Neural progenitor cell (in vitro differentiated cells): ENCODE measurements around the gene NEK4. TPM values are rescaled to one million over a fixed set of nuclear protein-coding genes. Genes with fewer than 3 reads are reported as not detected.
"Not testable (repeated sequence)": the region's sequence is repeated elsewhere in the genome, so short reads cannot be mapped to it uniquely, and the experiment has no call there.

ENCODE experiments used
- DNase-seq: peaks from one replicate; pipeline ENCODE4 v3.0.0-alpha.2; 2016; ENCODE audit warnings: low spot score
- H2AFZ ChIP-seq: fragments of 200-600 bp; sonication (generic); replicated peaks from 2 replicates; pipeline ENCODE4 v1.6.1; 2016; ENCODE audit warnings: antibody characterized with exemption
- H3F3A ChIP-seq: fragments of 200-600 bp; sonication (generic); 2 replicates; pipeline ENCODE4 v1.6.1; 2016; ENCODE audit warnings: antibody characterized with exemption, low read depth
- H3K27ac ChIP-seq: fragments of 200-600 bp; sonication (generic); 2 replicates; pipeline ENCODE4 v1.5.1; 2016; ENCODE audit warnings: mild to moderate bottlenecking
- H3K27me3 ChIP-seq: fragments of 200-600 bp; sonication (generic); 2 replicates; pipeline ENCODE4 v1.6.1; 2016; ENCODE audit warnings: mild to moderate bottlenecking, moderate library complexity
- H3K36me3 ChIP-seq: fragments of 200-600 bp; sonication (generic); 2 replicates; pipeline ENCODE4 v1.5.1; 2016
- H3K4me1 ChIP-seq: fragments of 200-600 bp; sonication (generic); 2 replicates; pipeline ENCODE4 v1.6.1; 2016; ENCODE audit warnings: mixed run types
- H3K4me2 ChIP-seq: fragments of 200-600 bp; sonication (generic); 2 replicates; pipeline ENCODE4 v1.6.1; 2016
- H3K4me3 ChIP-seq: fragments of 200-600 bp; sonication (generic); 2 replicates; pipeline ENCODE4 v1.5.1; 2016
- H3K79me2 ChIP-seq: fragments of 200-600 bp; sonication (generic); 2 replicates; pipeline ENCODE4 v1.6.1; 2016; ENCODE audit warnings: low read depth
- H3K9ac ChIP-seq: fragments of 200-600 bp; sonication (generic); 2 replicates; pipeline ENCODE4 v1.6.1; 2016
- H3K9me3 ChIP-seq: fragments of 200-600 bp; sonication (generic); 2 replicates; pipeline ENCODE4 v1.5.1; 2016; ENCODE audit warnings: low read depth
- H4K20me1 ChIP-seq: fragments of 200-600 bp; sonication (generic); 2 replicates; pipeline ENCODE4 v1.6.1; 2016; ENCODE audit warnings: low read depth
- H3K27ac Mint-ChIP-seq: 3 replicates; pipeline ENCODE4 v1.8.0; 2021; ENCODE audit warnings: mixed read lengths
- H3K27me3 Mint-ChIP-seq: 2 replicates; pipeline ENCODE4 v1.8.0; 2022; ENCODE audit warnings: low read depth, mild to moderate bottlenecking, inconsistent platforms, moderate library complexity, mixed read lengths; ENCODE audit not compliant: insufficient read depth
- H3K36me3 Mint-ChIP-seq: 3 replicates; pipeline ENCODE4 v1.8.0; 2021; ENCODE audit warnings: mixed read lengths
- H3K4me1 Mint-ChIP-seq: 3 replicates; pipeline ENCODE4 v1.8.0; 2021; ENCODE audit warnings: mixed read lengths
- H3K4me3 Mint-ChIP-seq: 3 replicates; pipeline ENCODE4 v1.8.0; 2021; ENCODE audit warnings: mild to moderate bottlenecking, moderate library complexity, mixed read lengths
- H3K9me3 Mint-ChIP-seq: 3 replicates; pipeline ENCODE4 v1.8.0; 2020; ENCODE audit warnings: mixed read lengths
- EZH2 ChIP-seq: fragments of 200-600 bp; sonication (generic); IDR thresholded peaks from 2 replicates; pipeline ENCODE4 v1.6.1; 2017; ENCODE audit warnings: antibody characterized with exemption, mild to moderate bottlenecking, moderate library complexity
- EZH2phosphoT487 ChIP-seq: fragments of 200-600 bp; sonication (generic); IDR thresholded peaks from 2 replicates; pipeline ENCODE4 v1.6.1; 2017; ENCODE audit warnings: antibody characterized with exemption
- total RNA-seq: library from RNA; depleted of rRNA; stranded (reverse); fragments of >200 nt; gene quantifications from 2 replicates; pipeline ENCODE4 v1.2.3, GENCODE V29; 2015; ENCODE audit warnings: low replicate concordance
- TF ChIP-seq, protein P1 (sequence below): fragments of 200-600 bp; sonication (generic); IDR thresholded peaks from 2 replicates; pipeline ENCODE4 v1.5.1; 2017; ENCODE audit warnings: antibody characterized with exemption, mild to moderate bottlenecking

Gene NEK4
- total RNA-seq, 1 donor from 2014 or later: 41.8 TPM

- no peak overlapping the region for H2AFZ ChIP-seq
- Mint-ChIP-seq H3K9me3 (no peaks in the 10 kb centered on the region), H3K4me3 (peak overlapping the region; percentile 16), H3K36me3 (no peaks in the 10 kb centered on the region), H3K27me3 (peaks cover 2% of the 10 kb centered on the region), H3K4me1 (no peaks in the 10 kb centered on the region), H3K27ac (no peak overlapping the region)
- peak; percentile 1 for DNase-seq
- H3K79me2 ChIP-seq: no peaks in the 10 kb centered on the region
- no peak overlapping the region for H3K4me2 ChIP-seq
- H3K9ac ChIP-seq: no peak overlapping the region
- H3K27me3 ChIP-seq: no peaks in the 10 kb centered on the region
- no peaks in the 10 kb centered on the region for H3K4me1 ChIP-seq
- H3F3A ChIP-seq: no peaks in the 10 kb centered on the region
- no peaks in the 10 kb centered on the region for H4K20me1 ChIP-seq
- H3K4me3 ChIP-seq: no peak overlapping the region
- no peaks in the 10 kb centered on the region for H3K9me3 ChIP-seq
- TF ChIP-seq, protein P1, sequence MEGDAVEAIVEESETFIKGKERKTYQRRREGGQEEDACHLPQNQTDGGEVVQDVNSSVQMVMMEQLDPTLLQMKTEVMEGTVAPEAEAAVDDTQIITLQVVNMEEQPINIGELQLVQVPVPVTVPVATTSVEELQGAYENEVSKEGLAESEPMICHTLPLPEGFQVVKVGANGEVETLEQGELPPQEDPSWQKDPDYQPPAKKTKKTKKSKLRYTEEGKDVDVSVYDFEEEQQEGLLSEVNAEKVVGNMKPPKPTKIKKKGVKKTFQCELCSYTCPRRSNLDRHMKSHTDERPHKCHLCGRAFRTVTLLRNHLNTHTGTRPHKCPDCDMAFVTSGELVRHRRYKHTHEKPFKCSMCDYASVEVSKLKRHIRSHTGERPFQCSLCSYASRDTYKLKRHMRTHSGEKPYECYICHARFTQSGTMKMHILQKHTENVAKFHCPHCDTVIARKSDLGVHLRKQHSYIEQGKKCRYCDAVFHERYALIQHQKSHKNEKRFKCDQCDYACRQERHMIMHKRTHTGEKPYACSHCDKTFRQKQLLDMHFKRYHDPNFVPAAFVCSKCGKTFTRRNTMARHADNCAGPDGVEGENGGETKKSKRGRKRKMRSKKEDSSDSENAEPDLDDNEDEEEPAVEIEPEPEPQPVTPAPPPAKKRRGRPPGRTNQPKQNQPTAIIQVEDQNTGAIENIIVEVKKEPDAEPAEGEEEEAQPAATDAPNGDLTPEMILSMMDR: no peak
- TF ChIP-seq EZH2 (no peak), EZH2phosphoT487 (no peak)
- no peaks in the 10 kb centered on the region for H3K36me3 ChIP-seq
- H3K27ac ChIP-seq: no peak overlapping the region
Observed at GRCh38 chr3:52777959-52778805, 7.4 kb upstream of the NEK4 start.

- H3K4me1 ChIP-seq: no peaks in the 10 kb centered on the region
- H2AFZ ChIP-seq: no peak within 1 kb of the TSS
- no peaks in the 10 kb centered on the region for H3K9me3 Mint-ChIP-seq
- no peaks in the 10 kb centered on the region for H3K27me3 ChIP-seq
- peak; percentile 0 for DNase-seq
- peak within 1 kb of the TSS; percentile 50 for H3K27ac Mint-ChIP-seq
- H3K4me3 Mint-ChIP-seq: peak within 1 kb of the TSS; percentile 16
- H3K4me3 ChIP-seq: no peak within 1 kb of the TSS
- H3K9me3 ChIP-seq: no peaks in the 10 kb centered on the region
- H4K20me1 ChIP-seq: no peaks in the 10 kb centered on the region
- no peaks in the 10 kb centered on the region for H3K36me3 Mint-ChIP-seq
- no peak within 1 kb of the TSS for H3K9ac ChIP-seq
- no peak within 1 kb of the TSS for H3K27ac ChIP-seq
- no peak within 1 kb of the TSS for H3K4me2 ChIP-seq
- no peaks in the 10 kb centered on the region for H3K4me1 Mint-ChIP-seq
- H3K27me3 Mint-ChIP-seq: peaks cover 2% of the 10 kb centered on the region
- no peaks in the 10 kb centered on the region for H3K79me2 ChIP-seq
- TF ChIP-seq EZH2phosphoT487 (no peak), EZH2 (no peak)
- TF ChIP-seq, protein P1: no peak
- no peaks in the 10 kb centered on the region for H3F3A ChIP-seq
- H3K36me3 ChIP-seq: no peaks in the 10 kb centered on the region
Observed at GRCh38 chr3:52777127-52777958, 6.6 kb upstream of the NEK4 start, which contains the start of gene ITIH1. ITIH1 (plus strand) TSS chr3:52777599; CDS start chr3:52777616, 17 bp downstream.

GRCh38 chr3:52776486-52776885 lies 5.7 kb upstream of the NEK4 start:
- DNase-seq, H3K36me3 ChIP-seq, H3K36me3 Mint-ChIP-seq, H3K9me3 ChIP-seq, H3K4me1 ChIP-seq, H3K4me2 ChIP-seq, H3K27ac ChIP-seq, H3K27ac Mint-ChIP-seq, H3K9me3 Mint-ChIP-seq, H3K4me3 ChIP-seq, H3K4me3 Mint-ChIP-seq, H2AFZ ChIP-seq, H3F3A ChIP-seq, H3K27me3 Mint-ChIP-seq, H4K20me1 ChIP-seq, H3K4me1 Mint-ChIP-seq, H3K79me2 ChIP-seq, H3K9ac ChIP-seq, H3K27me3 ChIP-seq: not testable (repeated sequence)
